ELR (cell line): ENCODE results near the gene GAN.
"Not testable (repeated sequence)": the region's sequence is repeated elsewhere in the genome, so short reads cannot be mapped to it uniquely, and the experiment has no call there.

Experiments
- DNase-seq: peaks from one replicate; pipeline ENCODE4 v3.0.0-alpha.2; 2015; ENCODE audit warnings: low read depth

Gene GAN

DNA sequence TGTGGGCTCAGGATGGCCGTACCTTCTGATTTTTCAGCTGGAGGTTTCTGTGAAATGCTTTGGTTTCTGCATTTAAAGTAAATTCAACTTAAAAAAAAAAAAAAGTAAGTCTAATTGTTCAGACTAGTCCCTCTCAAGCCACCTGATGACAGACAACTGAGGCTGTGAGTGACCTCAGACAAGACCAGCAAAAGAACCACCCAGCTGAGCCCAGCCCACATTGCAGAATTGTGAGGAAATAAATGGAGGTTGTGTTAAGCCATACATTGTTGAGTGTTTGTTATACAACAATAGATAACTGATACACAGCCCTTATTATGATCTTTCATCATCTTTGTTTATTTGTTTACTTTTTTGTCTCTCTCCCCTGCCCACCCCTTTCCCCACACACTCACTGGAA is 85.1 kb downstream of the GAN start:
- DNase-seq = no peak

DNA sequence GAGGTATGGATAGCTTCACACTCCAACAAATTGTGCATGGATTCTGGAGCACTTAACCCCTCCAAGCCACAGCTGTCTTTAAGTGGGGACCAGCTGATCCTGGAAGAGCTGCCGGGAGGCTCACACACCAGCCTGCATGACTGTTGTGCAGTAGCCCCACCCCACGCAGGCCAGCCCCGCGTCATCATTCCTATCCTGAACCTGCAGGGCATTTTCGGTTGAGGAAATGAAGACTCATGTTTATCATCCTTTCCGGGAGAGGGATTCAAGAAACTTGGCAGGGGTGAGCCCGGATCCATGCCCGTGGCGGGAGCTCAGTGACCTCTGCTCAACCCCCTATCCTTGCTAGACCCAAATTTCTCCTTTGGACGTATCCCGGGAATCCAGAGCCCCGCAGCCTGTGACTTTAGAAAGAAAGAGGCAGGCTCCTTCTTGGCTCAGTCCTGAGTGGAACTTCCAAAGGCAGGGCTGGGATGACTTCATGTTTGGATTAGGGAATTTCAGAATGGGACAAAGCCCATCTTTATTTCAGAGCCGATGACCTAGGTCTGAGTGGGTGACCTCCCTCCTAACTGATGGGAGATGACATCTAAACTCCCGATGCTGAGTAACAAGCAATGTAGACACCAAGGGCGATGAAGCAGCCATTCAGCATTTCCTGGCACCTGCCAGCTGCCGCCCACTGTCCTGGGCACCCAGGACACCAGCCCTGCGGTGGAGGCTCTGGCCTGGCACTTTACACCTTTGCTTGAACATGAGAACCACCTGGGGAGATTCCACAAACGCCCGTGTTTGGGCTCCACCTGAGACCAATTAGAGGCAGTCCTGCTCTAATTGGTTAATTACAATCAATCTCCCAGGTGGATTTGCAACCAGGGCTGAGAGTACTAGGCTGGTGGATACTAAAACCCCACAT is 86.5 kb downstream of the GAN start:
- DNase-seq = peak; percentile 98

- no peak for DNase-seq
Observed at GRCh38 chr16:81403208-81403600, 88.4 kb downstream of the GAN start.

- peak; percentile 87 for DNase-seq
Observed at GRCh38 chr16:81403601-81404391, 89.0 kb downstream of the GAN start.

- DNase-seq = not testable (repeated sequence)
Observed at GRCh38 chr16:81405002-81405401, 90.2 kb downstream of the GAN start.

- DNase-seq = peak; percentile 98
Observed at GRCh38 chr16:81405702-81406113, 90.9 kb downstream of the GAN start.

DNA sequence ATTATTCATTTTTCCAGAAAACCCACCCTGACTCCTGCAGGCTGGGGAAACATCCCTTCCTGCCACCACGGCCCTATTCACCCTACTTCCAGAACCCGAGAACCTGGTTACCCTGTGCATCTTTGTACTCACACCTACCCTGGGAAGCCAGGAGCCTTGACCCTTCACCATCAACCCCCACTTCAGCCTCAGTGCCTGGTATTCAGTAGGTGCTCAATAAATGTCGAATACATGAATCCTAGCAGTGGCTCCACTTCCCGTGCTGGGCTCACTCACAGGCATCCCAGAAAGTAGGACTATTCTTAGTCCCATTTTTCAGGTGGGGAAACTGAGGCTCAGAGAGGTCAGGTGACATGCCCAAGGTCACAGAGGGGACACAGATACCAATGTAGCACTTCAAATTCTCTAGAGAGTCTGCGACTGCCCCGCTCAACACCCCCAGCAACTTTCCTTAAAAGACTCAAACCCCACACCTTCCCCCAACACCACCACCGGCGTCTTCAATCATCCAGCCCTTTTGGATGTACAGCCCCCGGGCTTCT is 93.7 kb downstream of the GAN start:
- no peak for DNase-seq

- DNase-seq = no peak
Observed at GRCh38 chr16:81409016-81409556, 94.3 kb downstream of the GAN start.

- no peak for DNase-seq
Observed at GRCh38 chr16:81410643-81411293, 96.0 kb downstream of the GAN start.

- no peak for DNase-seq
Observed at GRCh38 chr16:81413245-81413990, 98.7 kb downstream of the GAN start.

GRCh38 chr16:81415751-81416150 is 101.0 kb downstream of the GAN start:
- DNase-seq = no peak

DNA sequence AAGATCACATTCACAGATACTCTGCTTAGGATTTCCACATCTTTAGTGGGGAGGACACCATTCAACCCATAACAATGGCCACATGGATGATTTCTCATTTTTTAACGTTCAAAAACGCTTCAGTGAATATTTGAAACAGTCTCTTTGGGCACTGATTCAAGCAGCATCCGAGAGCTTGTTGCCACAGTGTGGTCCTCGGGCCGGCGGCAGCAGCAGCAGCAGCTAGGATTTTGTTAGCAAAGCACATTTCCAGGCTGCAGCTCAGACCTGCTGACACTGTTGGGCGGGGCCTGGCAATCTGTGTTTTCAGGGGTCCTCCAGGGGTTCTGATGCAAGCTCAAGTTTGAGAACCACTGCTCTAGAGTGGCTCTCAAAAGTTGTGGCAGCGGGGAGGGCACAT is 102.0 kb downstream of the GAN start:
- DNase-seq = no peak

DNA sequence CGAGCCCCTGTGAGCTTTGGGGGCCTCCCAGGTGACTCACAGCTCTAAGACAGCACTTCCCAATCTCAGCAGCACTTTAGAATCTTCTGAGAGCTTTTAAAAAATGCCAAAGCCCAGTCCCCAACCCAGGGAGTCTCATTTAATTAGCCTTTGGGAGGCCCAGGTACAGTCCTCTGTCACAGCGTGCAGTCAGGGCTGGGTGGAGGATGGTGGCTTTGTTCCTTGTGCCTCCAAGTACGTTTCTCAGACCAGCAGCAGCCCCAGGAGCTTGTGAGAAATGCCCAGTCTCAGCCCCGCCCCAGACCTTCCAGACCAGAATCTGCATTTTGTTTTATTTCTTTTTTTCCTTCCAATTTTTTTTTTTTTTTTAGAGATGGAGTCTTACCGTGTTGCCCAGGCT is 102.4 kb downstream of the GAN start:
- DNase-seq = no peak

DNA sequence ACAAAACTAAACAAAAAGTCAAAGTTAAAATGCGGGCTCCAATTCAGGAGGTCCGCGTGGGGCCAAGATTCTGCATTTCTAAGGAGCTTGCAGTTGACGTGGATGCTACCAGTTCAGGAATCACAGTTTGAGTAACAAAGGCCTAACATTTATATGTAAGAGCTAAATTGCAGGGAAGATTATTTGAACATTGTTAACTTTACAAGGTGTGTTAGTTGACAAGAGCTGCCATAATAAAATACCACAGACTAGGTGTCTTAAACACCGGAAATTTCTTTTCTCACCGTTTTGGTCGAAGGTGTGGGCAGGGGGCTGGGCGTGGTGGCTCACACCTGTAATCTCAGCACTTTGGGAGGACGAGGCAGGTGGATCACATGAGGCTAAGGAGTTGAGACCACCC is 105.0 kb downstream of the GAN start:
- no peak for DNase-seq

DNA sequence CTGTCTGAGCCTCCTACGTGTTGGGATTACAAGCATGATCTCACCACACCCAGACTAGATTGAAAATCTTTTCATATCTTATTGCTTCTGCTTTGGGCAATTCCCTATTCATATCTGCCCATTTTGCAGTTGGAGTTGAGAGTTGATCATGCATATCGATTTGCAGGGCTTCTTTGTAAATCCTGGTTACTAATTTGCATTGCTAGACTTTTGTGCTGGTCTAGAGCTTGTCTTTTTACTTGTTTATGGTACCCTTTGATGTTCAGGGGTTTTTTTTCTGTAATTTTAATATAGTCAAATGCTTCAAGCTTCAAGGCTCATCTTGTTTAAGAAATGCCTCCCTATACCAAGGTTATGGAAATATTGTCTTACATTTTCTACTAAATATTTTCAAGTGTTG is 106.4 kb downstream of the GAN start:
- no peak for DNase-seq

GRCh38 chr16:81421536-81421935 is 106.8 kb downstream of the GAN start:
- DNase-seq = no peak

DNA sequence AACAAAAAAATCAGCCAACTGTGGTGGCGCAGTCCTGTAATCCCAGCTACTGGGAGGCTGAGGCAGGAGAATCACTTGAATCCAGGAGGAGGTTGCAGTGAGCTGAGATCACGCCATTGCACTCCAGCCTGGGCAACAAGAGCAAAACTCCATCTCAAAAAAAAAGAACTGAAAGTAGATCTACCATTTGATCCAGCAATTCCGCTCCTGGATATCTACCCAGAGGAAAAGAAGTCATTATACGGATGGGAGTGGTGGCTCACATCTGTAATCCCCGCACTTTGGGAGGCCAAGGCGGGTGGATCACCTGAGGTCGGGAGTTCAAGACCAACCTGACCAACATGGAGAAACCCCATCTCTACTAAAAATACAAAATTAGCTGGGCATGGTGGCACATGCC is 107.4 kb downstream of the GAN start:
- DNase-seq = not testable (repeated sequence)

- peak; percentile 68 for DNase-seq
Observed at GRCh38 chr16:81424771-81425170, 110.0 kb downstream of the GAN start.

- no peak for DNase-seq
Observed at GRCh38 chr16:81427219-81427618, 112.5 kb downstream of the GAN start.

- peak; percentile 78 for DNase-seq
Observed at GRCh38 chr16:81429045-81429521, 114.3 kb downstream of the GAN start.
